Measurements from ENCODE around the gene CHID1. TPM values are rescaled to one million over a fixed set of nuclear protein-coding genes. Genes with fewer than 3 reads are reported as not detected.
A peak's percentile ranks its signal among the peaks of the same experiment; 100 is the strongest.

Gene CHID1
- total and polyA plus RNA-seq, 2 donors (not counting 1 experiment from before 2014, with no cell fraction given): 31.0 to 68.1 TPM

GRCh38 chr11:831118-831864 is 79.3 kb downstream of the CHID1 start:
- 88% methylated on average over 20 of the region's 31 CpGs for WGBS (ENCODE audit: insufficient coverage)
- intact Hi-C loops (cut with micrococcal nuclease): no loop called here
- peaks cover 7% of the 10 kb centered on the region for H3K27me3 Mint-ChIP-seq
- POLR2A ChIA-PET: interaction anchor here (0.8 to 6.4 kb wide), 5 partner anchors 11 to 35 kb away, joined by 3 to 57 read pairs (median 11); partner anchors contain the start of genes PNPLA2, POLR2L and TSPAN4
- peak; percentile 44 for DNase-seq
- CTCF ChIA-PET: interaction anchor here (1.0 to 1.4 kb wide), 2 partner anchors 17 to 22 kb away, joined by 3 read pairs; partner anchors contain the start of gene RPLP2
- no peaks in the 10 kb centered on the region for H3K79me2 ChIP-seq (ENCODE audit: control insufficient read depth, insufficient read depth, low read length)
- H3K4me3 ChIP-seq (ENCODE audit: control extremely low read depth in 1 of 5, extremely low read depth in 1 of 5, insufficient read depth in 1 of 5, low read depth in 2 of 5, low read length in 4 of 5): peak overlapping the region in 4 of 5 experiments; percentile 36 to 55 (median 48)
- H3K4me1 ChIP-seq (ENCODE audit: control insufficient read depth in 2 of 2, insufficient read depth in 2 of 2, low read length in 2 of 2): peaks cover 67 to 73% of the 10 kb centered on the region in 2 donors
- H3K27me3 ChIP-seq (replicated peaks in 1 of 4; ENCODE audit: control extremely low read depth in 1 of 4, control insufficient read depth in 3 of 4, insufficient read depth in 4 of 4, low read length in 3 of 4): peaks cover 0 to 65% (median 20%) of the 10 kb centered on the region in 4 experiments
- peak overlapping the region; percentile 68 for H3K9ac ChIP-seq (ENCODE audit: low read length)
- H3K9me3 Mint-ChIP-seq (ENCODE audit: insufficient read depth): no peaks in the 10 kb centered on the region
- no peak overlapping the region for H3K27ac ChIP-seq (ENCODE audit: low read length in 2 of 2)
- TF ChIP-seq CTCF (IDR thresholded peaks at IDR 0.05) (no peak), EZH2 (IDR thresholded peaks at IDR 0.05; ENCODE audit: borderline replicate concordance, insufficient read depth, low read depth, low read length, poor library complexity, severe bottlenecking) (no peak)
- peaks cover 50% of the 10 kb centered on the region for H4K20me1 ChIP-seq (ENCODE audit: control insufficient read depth, insufficient read depth, low read length, poor library complexity, severe bottlenecking)
- no peaks in the 10 kb centered on the region for H3K36me3 ChIP-seq (replicated peaks in 1 of 2; ENCODE audit: control extremely low read depth in 1 of 2, control insufficient read depth in 1 of 2, extremely low read depth in 1 of 2, insufficient read depth in 2 of 2, low read length in 1 of 2)
- ATAC-seq (ENCODE audit: low read depth): no peak
- peak overlapping the region; percentile 70 for H3K4me3 Mint-ChIP-seq
- H3K4me1 Mint-ChIP-seq: peaks cover 53% of the 10 kb centered on the region
- H3K27ac Mint-ChIP-seq: no peak overlapping the region
- peak overlapping the region; percentile 78 for H2AFZ ChIP-seq (ENCODE audit: insufficient read depth, low read depth, low read length, poor library complexity, severe bottlenecking)
- peaks cover 0 to 15% (median 0%) of the 10 kb centered on the region in 3 donors for H3K9me3 ChIP-seq (ENCODE audit: control extremely low read depth in 1 of 3, control insufficient read depth in 2 of 3, insufficient read depth in 1 of 3, low read length in 2 of 3)
- peak overlapping the region; percentile 99 for H3K4me2 ChIP-seq (replicated peaks; ENCODE audit: low read depth, low read length, poor library complexity, severe bottlenecking)
